HG03175 (cell line): ENCODE data around the gene MST1.

ENCODE experiments used
- ATAC-seq: cut with Tn5 transposase; IDR thresholded peaks from one replicate; pipeline ENCODE4 v1.9.1; 2021; ENCODE audit warnings: mild to moderate bottlenecking, moderate library complexity; ENCODE audit not compliant: unreplicated experiment

The MST1 gene

GRCh38 chr3:49658711-49659110 lies 30.6 kb downstream of the MST1 start:
- no peak for ATAC-seq

DNA sequence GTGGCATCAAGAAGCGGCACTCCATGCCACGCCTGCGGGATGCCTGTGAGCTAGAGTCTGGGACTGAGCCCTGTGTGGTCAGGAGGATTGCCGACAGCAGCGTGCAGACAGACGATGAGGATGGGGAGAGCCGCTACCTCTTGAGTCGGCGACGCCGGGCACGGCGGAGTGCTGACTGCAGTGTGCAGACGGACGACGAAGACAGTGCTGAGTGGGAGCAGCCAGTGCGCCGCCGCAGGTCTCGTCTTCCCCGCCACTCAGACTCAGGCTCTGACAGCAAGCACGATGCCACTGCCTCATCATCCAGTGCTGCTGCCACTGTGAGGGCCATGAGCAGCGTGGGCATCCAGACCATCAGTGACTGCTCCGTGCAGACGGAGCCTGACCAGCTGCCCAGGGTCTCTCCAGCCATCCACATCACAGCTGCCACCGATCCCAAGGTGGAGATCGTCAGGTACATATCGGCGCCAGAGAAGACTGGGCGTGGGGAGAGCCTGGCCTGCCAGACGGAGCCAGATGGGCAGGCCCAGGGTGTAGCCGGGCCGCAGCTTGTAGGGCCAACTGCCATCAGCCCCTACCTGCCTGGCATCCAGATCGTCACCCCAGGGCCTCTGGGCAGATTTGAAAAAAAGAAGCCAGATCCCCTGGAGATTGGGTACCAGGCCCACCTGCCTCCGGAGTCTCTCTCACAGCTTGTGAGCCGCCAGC lies 31.9 kb downstream of the MST1 start:
- no peak for ATAC-seq

GRCh38 chr3:49656541-49657112 lies 32.6 kb downstream of the MST1 start:
- ATAC-seq, result no peak

DNA sequence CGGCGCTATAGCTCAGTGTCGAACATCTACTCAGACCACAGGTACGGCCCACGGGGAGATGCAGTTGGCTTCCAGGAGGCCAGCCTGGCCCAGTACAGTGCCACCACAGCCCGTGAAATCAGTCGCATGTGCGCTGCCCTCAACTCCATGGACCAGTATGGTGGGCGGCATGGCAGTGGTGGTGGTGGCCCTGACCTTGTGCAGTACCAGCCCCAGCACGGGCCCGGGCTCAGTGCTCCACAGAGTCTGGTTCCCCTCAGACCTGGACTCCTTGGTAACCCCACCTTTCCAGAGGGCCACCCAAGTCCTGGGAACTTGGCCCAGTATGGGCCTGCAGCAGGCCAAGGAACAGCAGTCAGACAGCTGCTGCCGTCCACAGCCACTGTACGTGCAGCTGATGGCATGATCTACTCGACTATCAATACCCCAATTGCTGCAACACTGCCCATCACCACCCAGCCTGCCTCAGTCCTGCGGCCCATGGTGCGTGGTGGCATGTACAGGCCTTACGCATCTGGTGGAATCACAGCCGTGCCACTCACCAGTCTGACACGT lies 33.5 kb downstream of the MST1 start:
- no peak for ATAC-seq

DNA sequence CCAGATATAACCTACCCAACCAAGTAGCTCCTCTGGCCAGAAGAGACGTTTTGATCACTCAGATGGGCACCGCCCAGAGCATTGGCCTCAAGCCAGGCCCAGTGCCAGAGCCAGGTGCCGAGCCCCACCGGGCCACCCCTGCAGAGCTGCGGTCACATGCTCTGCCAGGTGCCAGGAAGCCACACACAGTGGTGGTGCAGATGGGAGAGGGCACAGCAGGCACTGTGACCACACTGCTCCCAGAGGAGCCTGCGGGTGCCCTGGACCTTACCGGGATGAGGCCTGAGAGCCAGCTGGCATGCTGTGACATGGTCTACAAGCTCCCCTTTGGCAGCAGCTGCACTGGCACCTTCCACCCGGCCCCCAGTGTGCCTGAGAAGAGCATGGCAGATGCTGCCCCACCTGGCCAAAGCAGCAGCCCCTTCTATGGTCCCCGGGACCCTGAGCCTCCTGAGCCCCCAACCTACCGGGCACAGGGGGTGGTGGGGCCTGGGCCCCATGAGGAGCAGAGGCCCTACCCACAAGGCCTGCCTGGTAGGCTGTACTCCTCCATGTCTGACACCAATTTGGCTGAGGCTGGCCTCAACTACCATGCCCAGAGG lies 34.2 kb downstream of the MST1 start:
- no peak for ATAC-seq

- no peak for ATAC-seq
Measured at GRCh38 chr3:49654176-49654825, 35.0 kb downstream of the MST1 start.

GRCh38 chr3:49653621-49654020 lies 35.7 kb downstream of the MST1 start:
- ATAC-seq, result no peak

- ATAC-seq, result no peak
Measured at GRCh38 chr3:49652903-49653415, 36.3 kb downstream of the MST1 start.

DNA sequence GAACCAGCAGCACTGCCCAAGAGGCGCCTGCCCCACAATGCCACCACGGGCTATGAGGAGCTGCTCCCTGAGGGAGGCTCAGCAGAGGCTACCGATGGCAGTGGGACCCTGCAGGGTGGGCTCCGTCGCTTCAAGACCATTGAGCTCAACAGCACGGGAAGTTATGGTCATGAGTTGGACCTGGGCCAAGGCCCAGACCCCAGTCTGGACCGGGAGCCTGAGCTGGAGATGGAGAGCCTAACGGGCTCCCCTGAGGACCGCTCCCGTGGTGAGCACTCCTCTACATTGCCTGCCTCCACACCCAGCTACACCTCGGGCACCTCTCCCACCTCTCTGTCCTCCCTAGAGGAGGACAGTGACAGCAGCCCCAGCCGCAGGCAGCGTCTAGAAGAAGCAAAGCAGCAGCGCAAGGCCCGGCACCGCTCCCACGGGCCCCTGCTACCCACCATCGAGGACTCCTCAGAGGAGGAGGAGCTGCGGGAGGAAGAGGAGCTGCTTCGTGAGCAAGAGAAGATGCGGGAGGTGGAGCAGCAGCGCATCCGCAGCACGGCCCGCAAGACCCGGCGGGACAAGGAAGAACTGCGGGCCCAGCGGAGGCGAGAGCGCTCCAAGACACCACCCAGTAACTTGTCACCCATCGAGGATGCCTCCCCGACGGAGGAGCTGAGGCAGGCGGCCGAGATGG lies 36.9 kb downstream of the MST1 start:
- ATAC-seq, result no peak

DNA sequence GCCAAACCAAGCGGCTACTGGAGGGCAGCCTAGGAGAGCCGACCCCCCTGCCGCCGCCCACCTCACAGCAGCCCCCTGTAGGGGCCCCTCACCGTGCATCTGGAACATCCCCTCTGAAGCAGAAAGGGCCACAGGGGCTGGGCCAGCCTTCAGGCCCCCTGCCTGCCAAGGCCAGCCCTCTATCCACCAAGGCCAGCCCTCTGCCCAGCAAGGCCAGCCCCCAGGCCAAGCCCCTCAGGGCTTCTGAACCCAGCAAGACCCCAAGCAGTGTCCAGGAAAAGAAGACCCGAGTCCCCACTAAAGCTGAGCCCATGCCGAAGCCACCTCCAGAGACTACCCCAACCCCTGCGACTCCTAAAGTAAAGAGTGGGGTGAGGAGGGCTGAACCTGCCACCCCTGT lies 38.6 kb downstream of the MST1 start:
- ATAC-seq, result no peak

DNA sequence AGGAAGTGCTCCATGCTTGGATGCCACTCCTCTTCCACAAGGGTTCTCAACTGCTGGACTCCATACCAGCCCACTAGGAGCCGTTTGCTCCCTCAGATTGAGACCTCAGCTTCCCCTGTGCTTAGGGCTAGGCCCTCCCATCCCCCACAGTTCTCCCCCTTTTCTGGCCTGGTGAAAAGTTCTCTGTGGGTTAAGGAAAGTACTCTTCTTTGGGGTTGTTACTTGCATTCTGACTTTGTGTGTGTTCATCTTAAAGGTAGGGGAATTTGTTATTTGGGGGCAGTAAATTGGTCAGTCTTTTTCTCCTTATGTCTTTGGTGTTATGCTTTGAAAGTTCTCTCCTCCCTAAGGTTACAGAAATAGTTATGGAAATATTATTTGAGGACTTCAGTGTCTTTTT lies 39.1 kb downstream of the MST1 start:
- no peak for ATAC-seq

GRCh38 chr3:49649576-49649975 lies 39.7 kb downstream of the MST1 start:
- ATAC-seq, result no peak

- ATAC-seq, result no peak
Measured at GRCh38 chr3:49648354-49649019, 40.8 kb downstream of the MST1 start.

DNA sequence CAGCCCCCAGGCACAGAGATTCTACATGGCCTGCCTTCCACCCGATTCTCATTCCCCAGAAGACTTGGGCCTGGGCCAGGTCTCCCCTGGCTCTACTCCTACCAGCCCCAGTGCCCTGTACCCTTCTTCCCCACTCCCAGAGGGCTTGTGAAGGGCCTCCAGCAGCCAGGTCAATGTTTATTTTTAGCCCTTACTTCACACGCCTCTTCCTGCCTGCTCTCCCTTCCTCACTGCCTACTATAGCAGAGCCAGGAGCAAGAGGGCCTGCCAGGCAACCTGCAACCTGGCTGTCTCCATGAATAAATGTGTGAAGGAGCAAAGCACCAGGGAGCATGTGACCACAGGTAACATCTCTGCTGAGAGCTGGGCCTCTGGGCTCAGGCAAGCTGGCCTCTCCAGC lies 41.5 kb downstream of the MST1 start:
- ATAC-seq, result no peak

- ATAC-seq, result no peak
Measured at GRCh38 chr3:49646236-49646635, 43.0 kb downstream of the MST1 start.

- no peak for ATAC-seq
Measured at GRCh38 chr3:49644684-49645083, 44.6 kb downstream of the MST1 start.

GRCh38 chr3:49642708-49643145 lies 46.5 kb downstream of the MST1 start:
- no peak for ATAC-seq

DNA sequence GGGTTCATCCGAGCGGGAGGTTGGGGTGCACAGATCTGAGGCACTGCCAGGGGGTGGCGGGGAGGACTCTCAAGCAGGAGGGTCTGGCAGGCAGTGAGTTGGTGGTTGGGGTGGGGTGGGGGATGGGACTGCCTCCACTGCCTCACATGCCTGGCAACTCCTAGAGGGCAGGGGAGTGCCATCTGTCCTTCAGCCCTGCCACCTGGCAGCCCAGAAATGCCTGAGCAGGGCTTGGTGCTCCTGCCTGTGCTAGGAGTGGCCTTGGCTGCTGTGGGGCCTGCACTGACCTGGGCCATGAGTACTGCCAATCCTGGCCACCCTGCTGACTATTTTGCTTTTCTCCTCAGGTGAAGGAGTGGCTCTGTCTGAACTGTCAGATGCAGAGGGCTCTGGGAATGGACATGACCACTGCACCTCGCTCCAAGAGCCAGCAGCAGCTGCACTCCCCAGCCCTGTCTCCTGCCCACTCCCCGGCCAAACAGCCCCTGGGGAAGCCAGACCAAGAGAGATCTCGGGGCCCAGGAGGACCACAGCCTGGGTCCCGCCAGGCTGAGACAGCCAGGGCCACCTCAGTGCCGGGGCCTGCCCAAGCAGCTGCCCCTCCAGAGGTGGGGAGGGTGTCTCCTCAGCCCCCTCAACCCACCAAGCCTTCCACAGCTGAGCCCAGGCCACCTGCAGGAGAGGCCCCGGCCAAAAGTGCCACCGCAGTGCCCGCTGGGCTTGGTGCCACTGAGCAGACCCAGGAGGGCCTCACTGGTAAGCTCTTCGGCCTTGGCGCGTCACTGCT lies 47.2 kb downstream of the MST1 start:
- no peak for ATAC-seq

DNA sequence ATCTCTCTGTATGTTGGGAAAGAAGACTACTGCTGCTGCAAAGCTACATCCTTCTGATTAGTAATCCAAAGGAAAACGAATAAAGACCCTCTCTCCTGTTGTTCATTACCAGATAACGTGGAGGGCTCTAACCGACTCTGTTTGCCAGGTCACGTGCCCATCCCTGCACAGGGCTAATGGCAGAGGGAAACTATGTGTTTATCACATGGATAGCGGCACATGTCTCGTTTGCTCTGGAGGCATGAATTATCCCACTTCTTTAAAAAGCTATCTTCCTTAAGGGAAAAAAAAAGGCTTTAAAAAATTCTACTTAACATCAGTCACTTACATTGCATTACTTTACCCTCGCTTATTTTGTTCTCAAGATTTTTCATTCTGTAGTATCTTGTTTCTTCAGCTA lies 48.0 kb downstream of the MST1 start:
- no peak for ATAC-seq

- no peak for ATAC-seq
Measured at GRCh38 chr3:49639551-49639950, 49.7 kb downstream of the MST1 start.
